GM23338 (cell line): ENCODE data around the gene CYFIP1. TPM values are rescaled to one million over a fixed set of nuclear protein-coding genes. Genes with fewer than 3 reads are reported as not detected.

ENCODE experiments used
- CREB1 ChIP-seq: fragments of 250-450 bp; sonication (Bioruptor Pico); IDR thresholded peaks from 2 replicates; pipeline ENCODE4 v1.5.0; 2020; ENCODE audit warnings: low read depth, mild to moderate bottlenecking, moderate library complexity
- ETS1 ChIP-seq: IDR thresholded peaks from 2 replicates; pipeline ENCODE4 v1.6.1; 2016; ENCODE audit warnings: antibody characterized with exemption
- NANOG ChIP-seq: IDR thresholded peaks from 2 replicates; pipeline ENCODE4 v1.6.1; 2016; ENCODE audit warnings: antibody characterized with exemption, borderline replicate concordance
- POLR2AphosphoS5 ChIP-seq: IDR thresholded peaks from 2 replicates; pipeline ENCODE4 v1.6.1; 2016; ENCODE audit warnings: antibody characterized with exemption, low read depth
- REST ChIP-seq: IDR thresholded peaks from one replicate; pipeline ENCODE4 v1.6.1; 2018; ENCODE audit warnings: antibody characterized with exemption; ENCODE audit not compliant: unreplicated experiment
- STAT1 ChIP-seq: IDR thresholded peaks from one replicate; pipeline ENCODE4 v1.6.1; 2016; ENCODE audit warnings: antibody characterized with exemption; ENCODE audit not compliant: unreplicated experiment
- ZNF462 ChIP-seq: fragments of 250-450 bp; sonication (Bioruptor Pico); IDR thresholded peaks from 2 replicates; pipeline ENCODE4 v1.5.0; 2020; ENCODE audit warnings: mild to moderate bottlenecking, moderate library complexity
- polyA plus RNA-seq: library from polyadenylated mRNA; unstranded; fragments of >200 nt; fragmentation: Nextera tagmentation; extraction: Ambion mirVana; gene quantifications from 2 replicates; pipeline ENCODE4 v1.2.1, GENCODE V29; 2016
- total RNA-seq: library from RNA; depleted of rRNA; stranded (reverse); fragments of >200 nt; shearing (Covaris generic); gene quantifications from 2 replicates; pipeline ENCODE4 v1.2.3, GENCODE V29; 2014

The CYFIP1 gene
- total and polyA plus RNA-seq, 2 experiments from 2014 or later = 20.0 to 73.9 TPM

- TF ChIP-seq ZNF462 (CRISPR knock-in tag) (no peak), CREB1 (CRISPR knock-in tag) (no peak), NANOG (no peak), POLR2AphosphoS5 (no peak), STAT1 (no peak), REST (no peak), ETS1 (no peak)
Measured at GRCh38 chr15:22931784-22932536, 48.2 kb downstream of the CYFIP1 start (continued).
